AG09319 (cell line): ENCODE measurements around the gene COG5.

Source experiments
- DNase-seq: peaks from one replicate; pipeline ENCODE4 v3.0.0-alpha.2; 2010; ENCODE audit warnings: low read depth; ENCODE audit errors: extremely low read depth
- CTCF ChIP-seq: IDR thresholded peaks from 2 replicates; pipeline ENCODE4 v1.5.1; 2011; ENCODE audit warnings: low read depth, mild to moderate bottlenecking, inconsistent platforms, low read length, moderate library complexity

The COG5 gene

GRCh38 chr7:107169120-107170050 lies 394.3 kb downstream of the COG5 start:
- peak; percentile 96 for DNase-seq
- TF ChIP-seq CTCF, result peak; percentile 11

- TF ChIP-seq CTCF, result no peak
- DNase-seq, result peak; percentile 100
Measured at GRCh38 chr7:107168233-107169119, 395.2 kb downstream of the COG5 start, which contains the start of gene HBP1. Gene HBP1 (plus strand): TSS chr7:107169003. CDS start chr7:107179894, 10,891 bp downstream.

- no peak for DNase-seq
- TF ChIP-seq CTCF, result peak; percentile 38
Measured at GRCh38 chr7:107167483-107168232, 396.1 kb downstream of the COG5 start.

- TF ChIP-seq CTCF, result no peak
- DNase-seq, result no peak
Measured at GRCh38 chr7:107166736-107167426, 396.8 kb downstream of the COG5 start.

- TF ChIP-seq CTCF, result no peak
- DNase-seq, result no peak
Measured at GRCh38 chr7:107165341-107165740, 398.4 kb downstream of the COG5 start.

GRCh38 chr7:107164092-107164491 lies 399.6 kb downstream of the COG5 start:
- DNase-seq, result no peak
- TF ChIP-seq CTCF, result no peak
